ENCODE results near the gene LPCAT3. TPM values are rescaled to one million over a fixed set of nuclear protein-coding genes. Genes with fewer than 3 reads are reported as not detected.

Gene LPCAT3
- total and polyA plus RNA-seq, 2 of the 4 experiments (the other 2 are of a cell fraction), result 7.0 to 18.6 TPM

DNA sequence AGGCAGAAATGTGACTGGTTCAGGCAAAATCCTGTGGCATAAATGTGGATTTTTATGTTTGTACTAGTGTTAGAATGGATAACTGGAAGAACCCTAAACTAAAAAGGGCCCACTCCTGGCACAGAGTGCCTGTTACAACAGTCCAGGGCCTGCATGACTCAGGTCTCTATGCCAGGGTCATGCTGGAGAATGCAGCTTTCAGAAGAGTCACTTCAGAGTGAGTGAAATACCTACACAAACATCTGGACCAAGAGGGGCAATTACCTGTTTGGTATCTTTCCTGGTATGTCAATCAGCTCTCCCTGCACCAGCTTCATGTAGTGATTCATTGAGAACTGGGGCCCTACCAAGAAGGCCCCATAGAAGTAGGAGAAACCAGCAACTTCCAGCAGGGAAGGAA lies 37.5 kb downstream of the LPCAT3 start:
- no peaks in the 10 kb centered on the region for H4K20me1 ChIP-seq (ENCODE audit: insufficient read depth, low read length)
- H3K56ac ChIP-seq (ENCODE audit: extremely low read depth, insufficient read depth, low read length), result no peak overlapping the region
- no peak overlapping the region for H2BK120ac ChIP-seq (ENCODE audit: low read depth, low read length)
- no peak overlapping the region for H3K14ac ChIP-seq (replicated peaks; ENCODE audit: low read depth, low read length)
- H3K4ac ChIP-seq (ENCODE audit: low read depth, low read length), result no peak overlapping the region
- no peak overlapping the region for H3K18ac ChIP-seq (ENCODE audit: low read depth, low read length)
- no peaks in the 10 kb centered on the region for H3K27me3 ChIP-seq (ENCODE audit: control insufficient read depth, insufficient read depth, low read length)
- no peak overlapping the region for H2BK5ac ChIP-seq (ENCODE audit: low read depth, low read length, poor library complexity, severe bottlenecking)
- H3K9ac ChIP-seq (ENCODE audit: low read depth, low read length), result no peak overlapping the region
- H3K9me1 ChIP-seq (ENCODE audit: insufficient read depth, low read length), result peaks cover 3% of the 10 kb centered on the region; the same call in 1 of the 2 replicates
- no peak overlapping the region for H4K91ac ChIP-seq (ENCODE audit: insufficient read depth, low read depth, low read length)
- peaks cover 0 to 6% of the 10 kb centered on the region in 2 experiments; a peak in 2 of 4 replicates for H3K79me1 ChIP-seq (ENCODE audit: low read depth in 1 of 2, low read length in 2 of 2)
- no peak overlapping the region for H2BK20ac ChIP-seq (ENCODE audit: low read depth, low read length)
- DNase-seq, result no peak
- POLR2A ChIA-PET (ENCODE audit: unreplicated experiment), result no interaction called here
- no peaks in the 10 kb centered on the region for H3K9me3 ChIP-seq (ENCODE audit: control insufficient read depth, insufficient read depth, low read length)
- H2AK5ac ChIP-seq (ENCODE audit: low read depth, low read length), result no peak overlapping the region
- H3K27ac ChIP-seq (ENCODE audit: insufficient read depth, low read length), result no peak overlapping the region
- in situ Hi-C loops (cut with MboI; ENCODE audit: low sequenced_read_pairs) (no loop called here), dilution Hi-C loops (cut with HindIII; ENCODE audit: low sequenced_read_pairs, unreplicated experiment) (no loop called here), intact Hi-C loops (cut with micrococcal nuclease) (no loop called here)
- no peaks in the 10 kb centered on the region for H3K4me1 ChIP-seq (ENCODE audit: control insufficient read depth, insufficient read depth, low read length)
- ATAC-seq (ENCODE audit: low read depth), result peak; percentile 32; the same call in 1 of the 2 replicates
- peaks cover 56% of the 10 kb centered on the region for H3K36me3 ChIP-seq (ENCODE audit: control insufficient read depth, insufficient read depth, low read length)
- CTCF ChIA-PET, result no interaction called here
- H4K8ac ChIP-seq (ENCODE audit: low read depth in 2 of 2, low read length in 2 of 2), result no peak overlapping the region
- H3K23ac ChIP-seq (ENCODE audit: low read depth, low read length), result no peak overlapping the region
- H3K4me3 ChIP-seq (ENCODE audit: insufficient read depth, low read depth, low read length), result no peak overlapping the region
- BruUV-seq (replicated peaks), result no TSS peak
- no peak overlapping the region for H3K4me2 ChIP-seq (ENCODE audit: low read depth, low read length)
- H4K5ac ChIP-seq (ENCODE audit: low read depth, low read length), result no peak overlapping the region
- no peak overlapping the region for H2BK15ac ChIP-seq (ENCODE audit: low read depth, low read length)
- TF ChIP-seq FOS (IDR thresholded peaks at IDR 0.05; ENCODE audit: low read depth, low read length), result no peak
- TF ChIP-seq BHLHE40 (IDR thresholded peaks at IDR 0.05; ENCODE audit: low read depth, low read length), result no peak
- no peak for TF ChIP-seq POLR2A (IDR thresholded peaks at IDR 0.05; ENCODE audit: low read depth, low read length)
- TF ChIP-seq, protein P1, sequence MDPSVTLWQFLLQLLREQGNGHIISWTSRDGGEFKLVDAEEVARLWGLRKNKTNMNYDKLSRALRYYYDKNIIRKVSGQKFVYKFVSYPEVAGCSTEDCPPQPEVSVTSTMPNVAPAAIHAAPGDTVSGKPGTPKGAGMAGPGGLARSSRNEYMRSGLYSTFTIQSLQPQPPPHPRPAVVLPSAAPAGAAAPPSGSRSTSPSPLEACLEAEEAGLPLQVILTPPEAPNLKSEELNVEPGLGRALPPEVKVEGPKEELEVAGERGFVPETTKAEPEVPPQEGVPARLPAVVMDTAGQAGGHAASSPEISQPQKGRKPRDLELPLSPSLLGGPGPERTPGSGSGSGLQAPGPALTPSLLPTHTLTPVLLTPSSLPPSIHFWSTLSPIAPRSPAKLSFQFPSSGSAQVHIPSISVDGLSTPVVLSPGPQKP (IDR thresholded peaks at IDR 0.05; ENCODE audit: borderline replicate concordance, low read depth, low read length), result no peak
- TF ChIP-seq, protein P2, sequence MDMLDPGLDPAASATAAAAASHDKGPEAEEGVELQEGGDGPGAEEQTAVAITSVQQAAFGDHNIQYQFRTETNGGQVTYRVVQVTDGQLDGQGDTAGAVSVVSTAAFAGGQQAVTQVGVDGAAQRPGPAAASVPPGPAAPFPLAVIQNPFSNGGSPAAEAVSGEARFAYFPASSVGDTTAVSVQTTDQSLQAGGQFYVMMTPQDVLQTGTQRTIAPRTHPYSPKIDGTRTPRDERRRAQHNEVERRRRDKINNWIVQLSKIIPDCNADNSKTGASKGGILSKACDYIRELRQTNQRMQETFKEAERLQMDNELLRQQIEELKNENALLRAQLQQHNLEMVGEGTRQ (IDR thresholded peaks at IDR 0.05; ENCODE audit: low read depth, low read length), result no peak
- no peak for TF ChIP-seq CHD1 (IDR thresholded peaks at IDR 0.05; ENCODE audit: low read depth, low read length)
- TF ChIP-seq, protein P3, sequence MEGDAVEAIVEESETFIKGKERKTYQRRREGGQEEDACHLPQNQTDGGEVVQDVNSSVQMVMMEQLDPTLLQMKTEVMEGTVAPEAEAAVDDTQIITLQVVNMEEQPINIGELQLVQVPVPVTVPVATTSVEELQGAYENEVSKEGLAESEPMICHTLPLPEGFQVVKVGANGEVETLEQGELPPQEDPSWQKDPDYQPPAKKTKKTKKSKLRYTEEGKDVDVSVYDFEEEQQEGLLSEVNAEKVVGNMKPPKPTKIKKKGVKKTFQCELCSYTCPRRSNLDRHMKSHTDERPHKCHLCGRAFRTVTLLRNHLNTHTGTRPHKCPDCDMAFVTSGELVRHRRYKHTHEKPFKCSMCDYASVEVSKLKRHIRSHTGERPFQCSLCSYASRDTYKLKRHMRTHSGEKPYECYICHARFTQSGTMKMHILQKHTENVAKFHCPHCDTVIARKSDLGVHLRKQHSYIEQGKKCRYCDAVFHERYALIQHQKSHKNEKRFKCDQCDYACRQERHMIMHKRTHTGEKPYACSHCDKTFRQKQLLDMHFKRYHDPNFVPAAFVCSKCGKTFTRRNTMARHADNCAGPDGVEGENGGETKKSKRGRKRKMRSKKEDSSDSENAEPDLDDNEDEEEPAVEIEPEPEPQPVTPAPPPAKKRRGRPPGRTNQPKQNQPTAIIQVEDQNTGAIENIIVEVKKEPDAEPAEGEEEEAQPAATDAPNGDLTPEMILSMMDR (conservative IDR thresholded peaks at IDR 0.05; ENCODE audit: low read depth, low read length), result no peak
- no peak for TF ChIP-seq NFE2L2 (IDR thresholded peaks at IDR 0.05; ENCODE audit: low read depth, low read length)
- no peak for TF ChIP-seq RAD21 (IDR thresholded peaks at IDR 0.05; ENCODE audit: low read length)
- TF ChIP-seq MXI1 (IDR thresholded peaks at IDR 0.05; ENCODE audit: borderline replicate concordance, low read depth, low read length), result no peak
- no peak for TF ChIP-seq RFX5 (IDR thresholded peaks at IDR 0.05; ENCODE audit: low read depth, low read length)
- no peak for TF ChIP-seq MAZ (IDR thresholded peaks at IDR 0.05; ENCODE audit: borderline replicate concordance, low read depth, low read length)
- no peak for TF ChIP-seq RCOR1 (IDR thresholded peaks at IDR 0.05; ENCODE audit: insufficient replicate concordance, low read length)
- no peak for TF ChIP-seq SMC3 (IDR thresholded peaks at IDR 0.05; ENCODE audit: low read depth, low read length)
- H2AFZ ChIP-seq (replicated peaks; ENCODE audit: low read length, poor library complexity), result no peak overlapping the region
- H2AK9ac ChIP-seq (replicated peaks; ENCODE audit: low read depth, low read length, poor library complexity), result no peak overlapping the region

Measured in IMR-90 (cell line).